AG09319 (cell line): ENCODE data around the gene HS3ST1.

Experiments used
- DNase-seq: peaks from one replicate; pipeline ENCODE4 v3.0.0-alpha.2; 2010; ENCODE audit warnings: low read depth; ENCODE audit errors: extremely low read depth
- TF ChIP-seq, protein P1 (sequence below): IDR thresholded peaks from 2 replicates; pipeline ENCODE4 v1.5.1; 2011; ENCODE audit warnings: low read depth, mild to moderate bottlenecking, inconsistent platforms, low read length, moderate library complexity

HS3ST1 gene

DNA sequence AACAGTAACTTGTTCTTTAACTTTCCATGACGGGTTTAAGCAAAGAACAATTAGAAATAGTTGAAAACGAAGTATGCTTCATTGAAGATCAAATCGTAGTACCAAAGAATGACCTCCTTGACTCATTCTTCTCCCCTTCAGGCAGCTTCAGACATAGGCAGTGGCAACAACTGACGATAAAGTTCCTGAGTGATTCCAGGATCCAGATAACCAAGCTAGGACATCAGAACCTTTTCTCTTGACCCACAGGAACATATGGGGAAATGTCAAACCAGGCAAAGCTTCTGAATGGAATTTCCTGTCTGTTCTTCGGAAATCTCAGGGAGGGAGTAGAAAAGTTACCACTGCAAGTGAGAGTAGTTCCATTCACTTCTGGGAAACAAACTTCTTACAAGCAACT, 74.2 kb downstream of the HS3ST1 start:
- no peak for DNase-seq
- TF ChIP-seq, protein P1, sequence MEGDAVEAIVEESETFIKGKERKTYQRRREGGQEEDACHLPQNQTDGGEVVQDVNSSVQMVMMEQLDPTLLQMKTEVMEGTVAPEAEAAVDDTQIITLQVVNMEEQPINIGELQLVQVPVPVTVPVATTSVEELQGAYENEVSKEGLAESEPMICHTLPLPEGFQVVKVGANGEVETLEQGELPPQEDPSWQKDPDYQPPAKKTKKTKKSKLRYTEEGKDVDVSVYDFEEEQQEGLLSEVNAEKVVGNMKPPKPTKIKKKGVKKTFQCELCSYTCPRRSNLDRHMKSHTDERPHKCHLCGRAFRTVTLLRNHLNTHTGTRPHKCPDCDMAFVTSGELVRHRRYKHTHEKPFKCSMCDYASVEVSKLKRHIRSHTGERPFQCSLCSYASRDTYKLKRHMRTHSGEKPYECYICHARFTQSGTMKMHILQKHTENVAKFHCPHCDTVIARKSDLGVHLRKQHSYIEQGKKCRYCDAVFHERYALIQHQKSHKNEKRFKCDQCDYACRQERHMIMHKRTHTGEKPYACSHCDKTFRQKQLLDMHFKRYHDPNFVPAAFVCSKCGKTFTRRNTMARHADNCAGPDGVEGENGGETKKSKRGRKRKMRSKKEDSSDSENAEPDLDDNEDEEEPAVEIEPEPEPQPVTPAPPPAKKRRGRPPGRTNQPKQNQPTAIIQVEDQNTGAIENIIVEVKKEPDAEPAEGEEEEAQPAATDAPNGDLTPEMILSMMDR, result no peak

- DNase-seq, result no peak
- TF ChIP-seq, protein P1, result no peak
These were observed 80.1 kb downstream of the HS3ST1 start for GRCh38 chr4:11348449-11349088.

DNA sequence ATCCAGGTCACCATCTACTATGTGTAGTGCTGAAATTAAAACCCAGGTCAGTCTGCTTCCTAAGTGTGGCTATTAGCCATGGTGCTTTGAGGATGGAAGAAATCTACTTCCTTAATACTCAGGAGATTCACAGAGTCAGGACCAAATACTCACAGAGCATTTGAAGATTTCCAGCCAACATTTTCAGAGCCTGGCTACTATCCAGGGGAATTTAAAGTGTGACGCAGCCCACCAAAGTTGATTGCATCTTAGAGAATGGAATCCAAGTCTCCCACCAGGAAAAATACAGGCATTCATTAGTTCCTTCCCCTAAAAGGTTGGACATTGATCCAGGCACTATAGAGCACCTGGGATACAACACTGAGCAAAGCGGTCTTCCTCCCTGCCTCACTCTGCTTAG, 83.8 kb downstream of the HS3ST1 start:
- no peak for DNase-seq
- TF ChIP-seq, protein P1, result no peak

GRCh38 chr4:11343536-11343935, 85.2 kb downstream of the HS3ST1 start:
- DNase-seq, result no peak
- TF ChIP-seq, protein P1, result no peak
